IMR-90 (cell line): Measurements from ENCODE around the gene SPAG16.

ENCODE experiments used
- BHLHE40 ChIP-seq: fragments of 150-350 bp; IDR thresholded peaks from 2 replicates; pipeline ENCODE4 v1.6.1; 2016; ENCODE audit warnings: mild to moderate bottlenecking, low read depth, low read length
- FOS ChIP-seq: fragments of 150-350 bp; IDR thresholded peaks from 2 replicates; pipeline ENCODE4 v1.6.1; 2016; ENCODE audit warnings: low read depth, low read length
- MAFK ChIP-seq: IDR thresholded peaks from 2 replicates; pipeline ENCODE4 v1.6.1; 2012; ENCODE audit warnings: low read depth, low read length, improper control_type of control experiment
- MXI1 ChIP-seq: IDR thresholded peaks from 2 replicates; pipeline ENCODE4 v1.6.1; 2012; ENCODE audit warnings: low read depth, mild to moderate bottlenecking, low read length, moderate library complexity, borderline replicate concordance
- POLR2A ChIP-seq: IDR thresholded peaks from 2 replicates; pipeline ENCODE4 v1.6.1; 2012; ENCODE audit warnings: mild to moderate bottlenecking, low read depth, low read length
- RAD21 ChIP-seq: IDR thresholded peaks from 2 replicates; pipeline ENCODE4 v1.6.1; 2012; ENCODE audit warnings: low read length, improper control_type of control experiment
- RFX5 ChIP-seq: IDR thresholded peaks from 2 replicates; pipeline ENCODE4 v1.8.0; 2012; ENCODE audit warnings: low read depth, mild to moderate bottlenecking, low read length, moderate library complexity
- TF ChIP-seq, protein P1 (sequence below): conservative IDR thresholded peaks from 2 replicates; pipeline ENCODE4 v1.5.1; 2012; ENCODE audit warnings: mild to moderate bottlenecking, low read depth, low read length, improper control_type of control experiment
- TF ChIP-seq, protein P2 (sequence below): fragments of 150-350 bp; IDR thresholded peaks from 2 replicates; pipeline ENCODE4 v1.6.1; 2017; ENCODE audit warnings: mild to moderate bottlenecking, antibody characterized with exemption, low read length, low read depth
- TF ChIP-seq, protein P3 (sequence below): fragments of 150-350 bp; IDR thresholded peaks from 2 replicates; pipeline ENCODE4 v1.6.1; 2016; ENCODE audit warnings: low read depth, mild to moderate bottlenecking, low read length, moderate library complexity, borderline replicate concordance

DNA sequence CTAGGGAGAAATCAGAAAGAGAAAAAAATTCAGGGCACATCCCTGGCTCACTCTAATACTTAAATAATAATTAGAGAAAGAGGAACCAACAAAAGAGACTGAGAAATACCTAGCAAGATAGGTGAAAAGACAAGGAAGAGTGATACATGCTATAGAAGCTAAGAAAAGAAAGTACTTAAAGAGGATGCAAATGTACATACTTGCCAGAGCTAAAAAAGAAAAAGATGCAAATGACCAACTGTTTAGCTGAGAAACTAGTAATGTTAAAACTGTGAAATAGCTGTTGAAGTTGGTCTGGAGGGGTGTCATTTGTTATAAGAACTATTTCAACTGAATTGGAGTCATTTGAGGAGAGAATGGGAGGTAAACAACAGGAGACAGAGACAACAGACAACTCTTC, 412.2 kb downstream of the SPAG16 start:
- TF ChIP-seq, protein P1, sequence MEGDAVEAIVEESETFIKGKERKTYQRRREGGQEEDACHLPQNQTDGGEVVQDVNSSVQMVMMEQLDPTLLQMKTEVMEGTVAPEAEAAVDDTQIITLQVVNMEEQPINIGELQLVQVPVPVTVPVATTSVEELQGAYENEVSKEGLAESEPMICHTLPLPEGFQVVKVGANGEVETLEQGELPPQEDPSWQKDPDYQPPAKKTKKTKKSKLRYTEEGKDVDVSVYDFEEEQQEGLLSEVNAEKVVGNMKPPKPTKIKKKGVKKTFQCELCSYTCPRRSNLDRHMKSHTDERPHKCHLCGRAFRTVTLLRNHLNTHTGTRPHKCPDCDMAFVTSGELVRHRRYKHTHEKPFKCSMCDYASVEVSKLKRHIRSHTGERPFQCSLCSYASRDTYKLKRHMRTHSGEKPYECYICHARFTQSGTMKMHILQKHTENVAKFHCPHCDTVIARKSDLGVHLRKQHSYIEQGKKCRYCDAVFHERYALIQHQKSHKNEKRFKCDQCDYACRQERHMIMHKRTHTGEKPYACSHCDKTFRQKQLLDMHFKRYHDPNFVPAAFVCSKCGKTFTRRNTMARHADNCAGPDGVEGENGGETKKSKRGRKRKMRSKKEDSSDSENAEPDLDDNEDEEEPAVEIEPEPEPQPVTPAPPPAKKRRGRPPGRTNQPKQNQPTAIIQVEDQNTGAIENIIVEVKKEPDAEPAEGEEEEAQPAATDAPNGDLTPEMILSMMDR = no peak
- TF ChIP-seq, protein P2, sequence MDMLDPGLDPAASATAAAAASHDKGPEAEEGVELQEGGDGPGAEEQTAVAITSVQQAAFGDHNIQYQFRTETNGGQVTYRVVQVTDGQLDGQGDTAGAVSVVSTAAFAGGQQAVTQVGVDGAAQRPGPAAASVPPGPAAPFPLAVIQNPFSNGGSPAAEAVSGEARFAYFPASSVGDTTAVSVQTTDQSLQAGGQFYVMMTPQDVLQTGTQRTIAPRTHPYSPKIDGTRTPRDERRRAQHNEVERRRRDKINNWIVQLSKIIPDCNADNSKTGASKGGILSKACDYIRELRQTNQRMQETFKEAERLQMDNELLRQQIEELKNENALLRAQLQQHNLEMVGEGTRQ = no peak
- TF ChIP-seq, protein P3, sequence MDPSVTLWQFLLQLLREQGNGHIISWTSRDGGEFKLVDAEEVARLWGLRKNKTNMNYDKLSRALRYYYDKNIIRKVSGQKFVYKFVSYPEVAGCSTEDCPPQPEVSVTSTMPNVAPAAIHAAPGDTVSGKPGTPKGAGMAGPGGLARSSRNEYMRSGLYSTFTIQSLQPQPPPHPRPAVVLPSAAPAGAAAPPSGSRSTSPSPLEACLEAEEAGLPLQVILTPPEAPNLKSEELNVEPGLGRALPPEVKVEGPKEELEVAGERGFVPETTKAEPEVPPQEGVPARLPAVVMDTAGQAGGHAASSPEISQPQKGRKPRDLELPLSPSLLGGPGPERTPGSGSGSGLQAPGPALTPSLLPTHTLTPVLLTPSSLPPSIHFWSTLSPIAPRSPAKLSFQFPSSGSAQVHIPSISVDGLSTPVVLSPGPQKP = no peak
- TF ChIP-seq POLR2A (no peak), BHLHE40 (no peak), RAD21 (no peak), RFX5 (no peak), MXI1 (no peak), MAFK (no peak), FOS (no peak)
